Measurements from ENCODE around the gene CBX2.
"Not testable (repeated sequence)": the region's sequence is repeated elsewhere in the genome, so short reads cannot be mapped to it uniquely, and the experiment has no call there.

Gene CBX2

GRCh38 chr17:79749958-79750357, 28.0 kb upstream of the CBX2 start:
- Histone ChIP-seq H3K4me1 (ENCODE audit: control insufficient read depth in 1 of 2, insufficient read depth in 1 of 2, low read depth in 1 of 2, low read length in 1 of 2) (no peaks in the 10 kb centered on the region), H3K36me3 (no peaks in the 10 kb centered on the region), H3K27ac (no peak overlapping the region), H3K9me3 (no peaks in the 10 kb centered on the region), H3K4me3 (ENCODE audit: low read depth in 1 of 2, low read length in 1 of 2) (no peak overlapping the region), H3K27me3 (peaks cover 100% of the 10 kb centered on the region)
- TF ChIP-seq CTCF (IDR thresholded peaks at IDR 0.05) = no peak

- no peak for TF ChIP-seq CTCF (IDR thresholded peaks at IDR 0.05)
- no peaks in the 10 kb centered on the region for H3K9me3 ChIP-seq
- H3K27ac ChIP-seq = no peak overlapping the region
- H3K36me3 ChIP-seq = no peaks in the 10 kb centered on the region
- H3K4me1 ChIP-seq (ENCODE audit: control insufficient read depth in 1 of 2, insufficient read depth in 1 of 2, low read depth in 1 of 2, low read length in 1 of 2) = no peaks in the 10 kb centered on the region
- peaks cover 93% of the 10 kb centered on the region for H3K27me3 ChIP-seq
- H3K4me3 ChIP-seq (ENCODE audit: low read depth in 1 of 2, low read length in 1 of 2) = no peak overlapping the region
Measured at GRCh38 chr17:79750650-79751545, 27.1 kb upstream of the CBX2 start.

GRCh38 chr17:79752175-79752574, 25.8 kb upstream of the CBX2 start:
- no peak for TF ChIP-seq CTCF (IDR thresholded peaks at IDR 0.05)
- Histone ChIP-seq H3K36me3 (no peaks in the 10 kb centered on the region), H3K9me3 (no peaks in the 10 kb centered on the region), H3K4me1 (ENCODE audit: control insufficient read depth in 1 of 2, insufficient read depth in 1 of 2, low read depth in 1 of 2, low read length in 1 of 2) (no peaks in the 10 kb centered on the region), H3K27me3 (peaks cover 82% of the 10 kb centered on the region), H3K27ac (no peak overlapping the region), H3K4me3 (ENCODE audit: low read depth in 1 of 2, low read length in 1 of 2) (no peak overlapping the region)

- Histone ChIP-seq H3K27ac (no peak overlapping the region), H3K4me1 (ENCODE audit: control insufficient read depth in 1 of 2, insufficient read depth in 1 of 2, low read depth in 1 of 2, low read length in 1 of 2) (no peaks in the 10 kb centered on the region), H3K36me3 (no peaks in the 10 kb centered on the region), H3K4me3 (ENCODE audit: low read depth in 1 of 2, low read length in 1 of 2) (no peak overlapping the region), H3K9me3 (no peaks in the 10 kb centered on the region), H3K27me3 (peaks cover 75% of the 10 kb centered on the region)
- no peak for TF ChIP-seq CTCF (IDR thresholded peaks at IDR 0.05)
Measured at GRCh38 chr17:79754370-79754769, 23.6 kb upstream of the CBX2 start.

- H3K4me1 ChIP-seq (ENCODE audit: control insufficient read depth in 1 of 2, insufficient read depth in 1 of 2, low read depth in 1 of 2, low read length in 1 of 2); H3K27ac ChIP-seq; H3K4me3 ChIP-seq (ENCODE audit: low read depth in 1 of 2, low read length in 1 of 2); H3K9me3 ChIP-seq; H3K36me3 ChIP-seq: not testable (repeated sequence)
- peaks cover 70% of the 10 kb centered on the region for H3K27me3 ChIP-seq
Measured at GRCh38 chr17:79754903-79755302, 23.0 kb upstream of the CBX2 start.

GRCh38 chr17:79755591-79755990, 22.4 kb upstream of the CBX2 start:
- no peaks in the 10 kb centered on the region for H3K9me3 ChIP-seq
- H3K27me3 ChIP-seq = peaks cover 63% of the 10 kb centered on the region
- H3K4me3 ChIP-seq (ENCODE audit: low read depth in 1 of 2, low read length in 1 of 2) = no peak overlapping the region
- H3K27ac ChIP-seq = no peak overlapping the region
- H3K4me1 ChIP-seq (ENCODE audit: control insufficient read depth in 1 of 2, insufficient read depth in 1 of 2, low read depth in 1 of 2, low read length in 1 of 2) = no peaks in the 10 kb centered on the region
- no peaks in the 10 kb centered on the region for H3K36me3 ChIP-seq
- no peak for TF ChIP-seq CTCF (IDR thresholded peaks at IDR 0.05)
